GM10847 (cell line): ENCODE measurements around the gene PTPRT.

Experiments
- POLR2A ChIP-seq: IDR thresholded peaks from 2 replicates; pipeline ENCODE4 v1.6.1; 2011; ENCODE audit not compliant: insufficient read length; ENCODE audit errors: extremely low read depth

Gene PTPRT

GRCh38 chr20:42080956-42081355 lies 1108.8 kb downstream of the PTPRT start:
- TF ChIP-seq POLR2A: no peak

GRCh38 chr20:42074944-42075343 lies 1114.8 kb downstream of the PTPRT start:
- no peak for TF ChIP-seq POLR2A

- TF ChIP-seq POLR2A: no peak
These were observed 1122.1 kb downstream of the PTPRT start for GRCh38 chr20:42067596-42067995.

- no peak for TF ChIP-seq POLR2A
These were observed 1122.5 kb downstream of the PTPRT start for GRCh38 chr20:42067174-42067573.

- no peak for TF ChIP-seq POLR2A
These were observed 1126.6 kb downstream of the PTPRT start for GRCh38 chr20:42063141-42063540.

- no peak for TF ChIP-seq POLR2A
These were observed 1136.4 kb downstream of the PTPRT start for GRCh38 chr20:42053350-42053749.

- no peak for TF ChIP-seq POLR2A
These were observed 1137.8 kb downstream of the PTPRT start for GRCh38 chr20:42051921-42052320.

- TF ChIP-seq POLR2A: no peak
These were observed 1143.2 kb downstream of the PTPRT start for GRCh38 chr20:42046371-42047085.

- TF ChIP-seq POLR2A: no peak
These were observed 1145.8 kb downstream of the PTPRT start for GRCh38 chr20:42043921-42044320.

GRCh38 chr20:42041000-42041565 lies 1148.6 kb downstream of the PTPRT start:
- TF ChIP-seq POLR2A: no peak

GRCh38 chr20:42027746-42028268 lies 1161.9 kb downstream of the PTPRT start:
- no peak for TF ChIP-seq POLR2A

- TF ChIP-seq POLR2A: no peak
These were observed 1163.1 kb downstream of the PTPRT start for GRCh38 chr20:42026599-42026998.

GRCh38 chr20:42024653-42025052 lies 1165.1 kb downstream of the PTPRT start:
- no peak for TF ChIP-seq POLR2A
